Esophagus (tissue), 2 donors: ENCODE results near the gene GRM1. TPM values are rescaled to one million over a fixed set of nuclear protein-coding genes. Genes with fewer than 3 reads are reported as not detected.

ENCODE experiments used
- H3K27ac ChIP-seq, 2 donors: one replicate each; pipeline ENCODE4 v1.5.1; 2013; ENCODE audit warnings: low read depth in 2 of 2, mild to moderate bottlenecking in 2 of 2, inconsistent platforms in 1 of 2, low read length in 1 of 2, moderate library complexity in 1 of 2
- H3K27me3 ChIP-seq, 2 donors: one replicate each; pipeline ENCODE4 v1.6.1; 2013; ENCODE audit warnings: low read length in 2 of 2, control low read depth in 1 of 2, mild to moderate bottlenecking in 1 of 2; ENCODE audit not compliant: insufficient read depth in 2 of 2, control insufficient read depth in 1 of 2
- H3K36me3 ChIP-seq, 2 donors: one replicate each; pipeline ENCODE4 v1.6.1; 2013; ENCODE audit warnings: low read length in 1 of 2; ENCODE audit not compliant: control insufficient read depth in 2 of 2, insufficient read depth in 2 of 2
- H3K4me1 ChIP-seq, 2 donors: one replicate each; pipeline ENCODE4 v1.6.1; 2013; ENCODE audit warnings: low read length in 1 of 2; ENCODE audit not compliant: control insufficient read depth in 2 of 2, insufficient read depth in 2 of 2
- H3K4me3 ChIP-seq, 2 donors: one replicate each; pipeline ENCODE4 v1.5.1; 2013; ENCODE audit warnings: low read length in 2 of 2, mild to moderate bottlenecking in 2 of 2, low read depth in 1 of 2, moderate library complexity in 1 of 2
- H3K9me3 ChIP-seq, 2 donors: one replicate each; pipeline ENCODE4 v1.6.1; 2013; ENCODE audit warnings: mild to moderate bottlenecking in 2 of 2, low read depth in 1 of 2, low read length in 1 of 2, moderate library complexity in 1 of 2; ENCODE audit not compliant: control insufficient read depth in 2 of 2, insufficient read depth in 1 of 2
- WGBS, 2 donors: extraction: QIAGEN DNeasy Blood & Tissue Kit; methylation state at CpG; one replicate each; pipeline ENCODE4 v1.1.7; 2013; 5-methylcytosine and 5-hydroxymethylcytosine counted together
- polyA plus RNA-seq, 2 donors: library from polyadenylated mRNA; stranded (reverse); fragments of 200-250 nt; gene quantifications; one replicate each; pipeline ENCODE4 v1.2.3, GENCODE V29; 2013
- donor health status: healthy with polysubstance abuse.
- donor health status: Bipolar disorder and iron deficiency.

The GRM1 gene
- polyA plus RNA-seq, 2 donors = 0.01 TPM; not detected in 1

DNA sequence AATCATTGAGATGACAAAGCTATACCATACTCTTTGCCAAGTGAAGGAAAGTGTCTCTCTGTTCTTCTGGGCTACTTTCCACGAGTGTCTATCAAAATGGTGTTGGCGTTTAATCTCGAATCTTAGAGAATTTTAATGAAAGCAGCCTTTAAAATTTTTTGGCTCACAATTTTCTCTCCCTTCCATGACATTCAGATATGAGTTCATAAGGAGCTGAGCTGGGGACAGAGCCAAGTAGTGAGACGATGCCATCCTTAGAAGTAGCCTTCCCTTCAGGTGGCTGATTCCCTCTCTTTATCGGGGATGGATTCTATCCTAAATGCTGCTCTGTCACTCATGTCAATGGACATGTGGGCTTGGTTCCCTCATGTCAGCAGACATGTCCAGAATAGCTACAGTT lies 132.8 kb downstream of the GRM1 start:
- no peaks in the 10 kb centered on the region for H3K9me3 ChIP-seq
- H3K27me3 ChIP-seq = no peaks in the 10 kb centered on the region
- no peak overlapping the region for H3K27ac ChIP-seq
- H3K4me1 ChIP-seq = no peaks in the 10 kb centered on the region
- H3K4me3 ChIP-seq = no peak overlapping the region
- WGBS, 2 donors = 77 to 79% methylated on average over 5 of the region's 5 CpGs
- no peaks in the 10 kb centered on the region for H3K36me3 ChIP-seq

DNA sequence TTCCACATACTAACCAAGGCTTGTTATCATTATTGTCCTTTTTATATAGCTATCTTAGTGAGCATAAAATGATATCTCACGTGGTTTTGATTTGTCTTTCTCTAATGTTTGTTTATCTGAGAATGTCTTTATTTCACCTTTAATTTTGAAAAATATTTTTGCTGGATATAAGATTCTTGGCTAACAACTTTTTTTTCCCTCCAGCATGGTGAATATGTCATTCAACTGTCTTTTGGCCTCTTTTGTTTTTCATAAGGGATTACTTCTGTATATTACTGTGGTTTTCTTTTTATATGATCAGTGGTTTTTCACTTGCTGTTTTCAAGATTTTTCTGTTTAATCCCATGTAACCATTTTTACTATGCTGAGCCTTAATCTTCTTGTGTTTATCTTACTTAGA lies 141.0 kb downstream of the GRM1 start:
- Histone ChIP-seq H3K9me3 (no peaks in the 10 kb centered on the region), H3K27ac (no peak overlapping the region), H3K4me1 (no peaks in the 10 kb centered on the region), H3K27me3 (no peaks in the 10 kb centered on the region), H3K36me3 (no peaks in the 10 kb centered on the region), H3K4me3 (no peak overlapping the region)
- WGBS, 2 donors = 76 to 77% methylated on average over 1 of the region's 1 CpG

DNA sequence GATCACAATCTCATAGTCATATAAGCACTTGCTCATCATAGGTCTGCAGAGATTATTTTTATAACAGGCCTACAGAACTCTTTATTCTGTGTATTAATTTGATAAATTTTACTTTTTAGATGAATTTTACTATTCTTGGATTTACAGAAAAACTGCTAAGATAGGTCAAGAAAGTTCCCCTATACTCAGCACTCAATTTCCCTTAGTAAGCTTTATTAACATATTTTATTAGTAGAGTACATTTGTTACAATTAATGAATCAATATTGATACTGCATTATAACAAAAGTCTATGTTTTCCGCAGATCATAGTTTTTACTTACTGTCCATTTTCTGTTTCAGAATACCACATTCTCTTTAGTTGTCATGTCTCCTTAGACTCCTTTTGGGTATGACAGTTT lies 148.9 kb downstream of the GRM1 start:
- H3K27me3 ChIP-seq = no peaks in the 10 kb centered on the region
- WGBS, 2 donors = 98 to 100% methylated on average over 1 of the region's 1 CpG
- H3K9me3 ChIP-seq = no peaks in the 10 kb centered on the region
- no peak overlapping the region for H3K27ac ChIP-seq
- no peaks in the 10 kb centered on the region for H3K4me1 ChIP-seq
- H3K36me3 ChIP-seq = no peaks in the 10 kb centered on the region
- H3K4me3 ChIP-seq = no peak overlapping the region

DNA sequence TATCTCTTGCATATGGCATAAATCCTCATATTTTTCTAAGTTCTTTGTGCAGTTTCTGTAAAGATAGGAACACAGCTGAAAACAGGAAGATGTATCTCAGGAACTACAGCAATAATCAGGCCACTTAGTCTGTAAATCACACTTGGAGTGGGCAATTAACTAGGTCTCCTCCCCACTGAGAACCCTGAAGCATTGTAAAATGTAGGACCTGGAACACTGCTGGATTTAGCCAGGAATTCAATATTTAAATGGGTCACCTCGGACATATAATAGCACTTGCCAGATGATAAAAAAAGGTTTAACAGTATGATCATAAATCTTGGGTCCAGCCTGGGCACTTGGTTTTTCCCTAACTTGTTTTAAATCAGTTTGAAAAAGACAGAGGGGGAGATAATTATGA lies 155.0 kb downstream of the GRM1 start:
- H3K36me3 ChIP-seq = no peaks in the 10 kb centered on the region
- H3K9me3 ChIP-seq = no peaks in the 10 kb centered on the region
- H3K4me1 ChIP-seq = no peaks in the 10 kb centered on the region
- no peaks in the 10 kb centered on the region for H3K27me3 ChIP-seq
- no peak overlapping the region for H3K27ac ChIP-seq
- no peak overlapping the region for H3K4me3 ChIP-seq
- 51 to 66% methylated on average over 1 of the region's 1 CpG for WGBS, 2 donors

DNA sequence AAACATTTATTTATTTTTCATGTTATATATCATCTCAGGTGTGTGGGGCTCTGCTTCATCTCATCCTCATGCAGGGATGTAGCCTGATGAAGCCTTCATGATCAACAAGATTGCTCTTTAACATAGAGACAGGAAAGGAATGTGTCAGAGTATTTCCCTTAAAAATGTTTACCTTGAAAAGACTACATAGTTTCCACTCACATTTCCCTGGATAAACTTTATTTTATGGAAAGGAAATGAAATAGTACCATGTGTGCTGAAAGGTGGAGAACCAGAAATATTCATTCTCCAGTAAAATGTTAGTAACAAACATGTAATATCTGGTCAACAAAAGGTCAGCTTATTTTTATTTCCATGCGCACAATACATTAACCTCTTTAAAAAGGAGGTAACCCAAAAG lies 155.8 kb downstream of the GRM1 start:
- Histone ChIP-seq H3K4me3 (no peak overlapping the region), H3K27me3 (no peaks in the 10 kb centered on the region), H3K36me3 (no peaks in the 10 kb centered on the region), H3K27ac (no peak overlapping the region), H3K4me1 (no peaks in the 10 kb centered on the region), H3K9me3 (no peaks in the 10 kb centered on the region)
- WGBS, 2 donors = 90 to 91% methylated on average over 1 of the region's 1 CpG

DNA sequence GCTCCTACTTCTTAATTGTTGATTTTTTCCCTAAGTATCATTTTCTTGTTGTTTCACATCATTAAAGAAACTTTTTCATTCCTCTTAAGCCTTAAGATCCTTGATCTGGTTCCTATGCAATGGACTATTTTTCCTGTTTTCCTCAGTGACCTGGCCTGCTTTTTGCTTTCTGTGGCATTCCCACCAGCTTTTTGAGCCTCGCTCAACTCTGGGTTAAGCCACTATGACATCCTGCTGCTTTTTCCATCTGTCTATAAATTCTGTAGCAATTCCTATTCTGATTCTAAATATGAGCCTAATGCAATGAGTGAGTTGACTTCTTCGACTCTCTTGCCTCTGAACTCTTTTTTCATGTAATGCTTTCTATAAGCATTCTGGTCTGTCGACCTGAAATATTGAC lies 160.3 kb downstream of the GRM1 start:
- H3K4me1 ChIP-seq = no peaks in the 10 kb centered on the region
- no peak overlapping the region for H3K27ac ChIP-seq
- no peaks in the 10 kb centered on the region for H3K9me3 ChIP-seq
- H3K36me3 ChIP-seq = no peaks in the 10 kb centered on the region
- H3K4me3 ChIP-seq = no peak overlapping the region
- 77 to 85% methylated on average over 3 of the region's 3 CpGs for WGBS, 2 donors
- no peaks in the 10 kb centered on the region for H3K27me3 ChIP-seq

DNA sequence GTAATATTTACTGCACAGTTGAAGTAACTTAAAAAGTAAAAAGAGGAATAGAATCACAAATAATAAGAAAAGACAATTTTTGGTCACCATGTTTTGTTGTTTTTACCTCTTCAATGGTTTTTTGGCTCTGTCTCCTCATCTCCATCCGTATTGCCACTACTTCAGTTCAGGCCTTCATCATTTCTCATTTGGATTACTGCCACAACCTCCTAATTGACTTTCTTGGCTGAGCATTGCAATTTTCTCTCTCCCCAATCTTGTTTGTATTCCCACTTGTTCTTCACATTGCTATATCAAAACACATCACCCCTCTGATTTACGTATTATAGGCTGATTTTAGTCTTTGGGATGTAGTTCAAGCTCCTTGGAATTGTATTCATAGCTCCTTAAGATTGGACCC lies 161.7 kb downstream of the GRM1 start:
- Histone ChIP-seq H3K36me3 (no peaks in the 10 kb centered on the region), H3K4me1 (no peaks in the 10 kb centered on the region), H3K27me3 (no peaks in the 10 kb centered on the region), H3K9me3 (no peaks in the 10 kb centered on the region), H3K27ac (no peak overlapping the region), H3K4me3 (no peak overlapping the region)
- WGBS, 2 donors = 82 to 83% methylated on average over 2 of the region's 2 CpGs

DNA sequence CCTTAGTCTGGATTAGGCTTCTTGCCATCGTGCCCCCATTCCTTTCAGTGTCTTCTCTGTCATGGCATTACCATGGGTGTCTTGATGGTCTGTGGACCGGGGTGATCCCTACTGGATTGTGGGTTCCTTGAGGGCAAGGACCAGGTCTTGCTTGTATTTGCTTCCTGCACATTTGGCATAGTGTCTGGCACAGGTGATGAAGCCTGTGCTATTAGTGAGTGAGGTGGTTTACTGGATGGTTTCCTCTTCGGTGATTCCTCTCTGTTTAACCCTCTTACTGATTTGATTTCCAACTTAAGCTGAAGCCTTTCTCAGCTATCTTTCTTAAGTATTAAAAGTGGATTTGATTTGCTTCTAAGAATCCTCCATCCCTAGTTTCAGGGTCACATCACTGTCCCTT lies 162.3 kb downstream of the GRM1 start:
- H3K4me1 ChIP-seq = no peaks in the 10 kb centered on the region
- no peak overlapping the region for H3K27ac ChIP-seq
- H3K36me3 ChIP-seq = no peaks in the 10 kb centered on the region
- H3K27me3 ChIP-seq = no peaks in the 10 kb centered on the region
- H3K4me3 ChIP-seq = no peak overlapping the region
- no peaks in the 10 kb centered on the region for H3K9me3 ChIP-seq
- 72 to 73% methylated on average over 3 of the region's 3 CpGs for WGBS, 2 donors

DNA sequence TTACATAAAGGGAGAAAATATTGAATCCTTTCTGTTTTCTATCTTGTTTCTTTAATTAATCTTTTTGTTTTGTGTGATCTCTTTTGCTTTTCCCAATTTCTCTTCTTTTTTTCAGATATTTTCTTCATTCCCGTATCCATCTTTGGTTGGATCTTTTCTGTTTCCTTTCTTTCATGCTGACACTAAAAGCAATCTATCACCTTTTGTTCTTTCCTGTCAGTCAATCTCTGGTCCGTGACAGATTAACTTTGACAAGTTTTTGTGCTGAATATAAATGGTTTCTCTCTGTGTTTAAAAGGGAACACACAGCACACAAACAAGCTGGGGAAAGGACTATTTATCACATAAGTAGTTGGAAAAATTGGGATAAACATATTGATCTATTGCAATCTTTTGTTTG lies 162.8 kb downstream of the GRM1 start:
- Histone ChIP-seq H3K9me3 (no peaks in the 10 kb centered on the region), H3K4me1 (no peaks in the 10 kb centered on the region), H3K27ac (no peak overlapping the region), H3K27me3 (no peaks in the 10 kb centered on the region), H3K4me3 (no peak overlapping the region), H3K36me3 (no peaks in the 10 kb centered on the region)
- 24 to 29% methylated on average over 2 of the region's 2 CpGs for WGBS, 2 donors

DNA sequence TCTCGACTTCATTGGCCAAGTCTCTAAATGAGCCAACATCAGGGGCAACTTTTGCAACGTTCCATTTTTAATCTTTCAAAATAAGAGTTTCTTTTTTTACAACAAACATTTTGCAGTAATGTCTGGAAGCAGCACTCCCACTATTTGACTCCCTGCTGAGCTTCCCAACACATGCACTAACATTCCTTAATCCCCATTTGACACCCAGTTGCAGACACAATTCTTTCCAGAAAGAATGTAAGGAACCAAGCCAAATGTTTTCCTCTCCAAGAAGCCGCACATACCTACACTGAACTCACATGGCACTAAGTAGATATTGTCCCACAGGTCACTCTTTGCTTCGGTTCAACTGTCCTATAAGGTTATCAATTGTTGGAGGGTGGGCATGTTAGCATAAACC lies 165.6 kb downstream of the GRM1 start:
- H3K4me1 ChIP-seq = no peaks in the 10 kb centered on the region
- H3K36me3 ChIP-seq = no peaks in the 10 kb centered on the region
- no peak overlapping the region for H3K27ac ChIP-seq
- 60 to 61% methylated on average over 4 of the region's 4 CpGs for WGBS, 2 donors
- no peak overlapping the region for H3K4me3 ChIP-seq
- H3K9me3 ChIP-seq = no peaks in the 10 kb centered on the region
- H3K27me3 ChIP-seq = no peaks in the 10 kb centered on the region
